ENCODE results near the gene CCNYL1. TPM values are rescaled to one million over a fixed set of nuclear protein-coding genes. Genes with fewer than 3 reads are reported as not detected.
"Not testable (repeated sequence)": the region's sequence is repeated elsewhere in the genome, so short reads cannot be mapped to it uniquely, and the experiment has no call there.

The CCNYL1 gene
- total RNA-seq, 6 experiments from 2014 or later: 7.1 to 11.9 (median 9.4) TPM

GRCh38 chr2:207734636-207735512 lies 23.4 kb downstream of the CCNYL1 start:
- intact Hi-C loops (cut with DNase I): loop anchor here in 1 of 2 donors (10.0 kb wide), 1 partner anchor 110 kb away; the partner anchor contains the start of gene METTL21A
- TF ChIP-seq, protein P1, sequence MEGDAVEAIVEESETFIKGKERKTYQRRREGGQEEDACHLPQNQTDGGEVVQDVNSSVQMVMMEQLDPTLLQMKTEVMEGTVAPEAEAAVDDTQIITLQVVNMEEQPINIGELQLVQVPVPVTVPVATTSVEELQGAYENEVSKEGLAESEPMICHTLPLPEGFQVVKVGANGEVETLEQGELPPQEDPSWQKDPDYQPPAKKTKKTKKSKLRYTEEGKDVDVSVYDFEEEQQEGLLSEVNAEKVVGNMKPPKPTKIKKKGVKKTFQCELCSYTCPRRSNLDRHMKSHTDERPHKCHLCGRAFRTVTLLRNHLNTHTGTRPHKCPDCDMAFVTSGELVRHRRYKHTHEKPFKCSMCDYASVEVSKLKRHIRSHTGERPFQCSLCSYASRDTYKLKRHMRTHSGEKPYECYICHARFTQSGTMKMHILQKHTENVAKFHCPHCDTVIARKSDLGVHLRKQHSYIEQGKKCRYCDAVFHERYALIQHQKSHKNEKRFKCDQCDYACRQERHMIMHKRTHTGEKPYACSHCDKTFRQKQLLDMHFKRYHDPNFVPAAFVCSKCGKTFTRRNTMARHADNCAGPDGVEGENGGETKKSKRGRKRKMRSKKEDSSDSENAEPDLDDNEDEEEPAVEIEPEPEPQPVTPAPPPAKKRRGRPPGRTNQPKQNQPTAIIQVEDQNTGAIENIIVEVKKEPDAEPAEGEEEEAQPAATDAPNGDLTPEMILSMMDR (IDR thresholded peaks at IDR 0.05): peak in 1 of 4 donors; percentile 5
- no peak for TF ChIP-seq POLR2A (IDR thresholded peaks at IDR 0.05)
- DNase-seq: peak in 1 of 3 donors; percentile 70
- Histone ChIP-seq H3K27ac (peak overlapping the region in 2 of 3 donors; percentile 43 to 78), H3K4me1 (peaks cover 0 to 25% (median 6%) of the 10 kb centered on the region in 4 donors), H3K36me3 (no peaks in the 10 kb centered on the region), H3K4me3 (peak overlapping the region in 2 of 3 donors; percentile 15 to 36), H3K27me3 (no peaks in the 10 kb centered on the region), H3K9me3 (no peaks in the 10 kb centered on the region)
- WGBS (ENCODE audit: insufficient coverage, low coverage, low lambda C conversion rate, missing lambda C conversion rate): 41% methylated on average over 4 of the region's 4 CpGs
- peak; percentile 85 to 92 (median 89) for ATAC-seq

- H3K36me3 ChIP-seq, H3K9me3 ChIP-seq, H3K27me3 ChIP-seq, ATAC-seq, H3K4me3 ChIP-seq, DNase-seq: not testable (repeated sequence)
- Histone ChIP-seq H3K27ac (peak overlapping the region in 2 of 3 donors; percentile 43 to 78), H3K4me1 (peaks cover 0 to 30% (median 6%) of the 10 kb centered on the region in 4 donors)
- 90% methylated on average over 6 of the region's 9 CpGs for WGBS (ENCODE audit: insufficient coverage, low coverage, low lambda C conversion rate, missing lambda C conversion rate)
- intact Hi-C loops (cut with DNase I): loop anchor here in 1 of 2 donors (10.0 kb wide), 1 partner anchor 111 kb away; the partner anchor contains the start of gene METTL21A
Observed at GRCh38 chr2:207735513-207735859, 24.0 kb downstream of the CCNYL1 start.

- no peak for ATAC-seq
- intact Hi-C loops (cut with DNase I): loop anchor here (10.0 kb wide), 1 partner anchor 291 kb away; no protein-coding TSS in a partner anchor
- DNase-seq: no peak
- H3K4me3 ChIP-seq: no peak overlapping the region
- H3K9me3 ChIP-seq: no peaks in the 10 kb centered on the region
- H3K27ac ChIP-seq: peak overlapping the region in 1 of 3 donors; percentile 85
- TF ChIP-seq POLR2A (IDR thresholded peaks at IDR 0.05): no peak
- TF ChIP-seq, protein P1 (IDR thresholded peaks at IDR 0.05): no peak
- H3K36me3 ChIP-seq: peaks cover 0 to 5% (median 0%) of the 10 kb centered on the region in 4 donors
- H3K4me1 ChIP-seq: peaks cover 0 to 32% (median 10%) of the 10 kb centered on the region in 4 donors
- H3K27me3 ChIP-seq: no peaks in the 10 kb centered on the region
Observed at GRCh38 chr2:207743514-207743913, 32.1 kb downstream of the CCNYL1 start.

DNA sequence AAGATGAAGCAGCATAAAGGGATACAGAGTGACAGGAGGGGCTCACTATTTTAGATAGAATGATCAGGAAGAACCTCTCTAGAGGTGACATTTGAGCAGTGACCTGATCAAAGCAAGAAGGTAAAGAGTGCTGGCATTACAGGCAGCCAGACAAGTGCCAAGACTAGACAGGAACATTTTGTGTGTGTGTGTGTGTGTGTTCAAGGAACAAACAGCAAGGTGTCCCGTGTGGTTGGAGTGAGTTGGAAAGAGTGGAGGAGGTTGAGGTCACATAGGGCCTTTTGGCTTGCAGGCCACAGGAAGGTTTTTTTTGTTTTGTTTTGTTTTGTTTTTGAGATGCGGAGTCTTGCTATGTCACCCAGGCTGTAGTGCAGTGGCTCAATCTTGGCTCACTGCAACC lies 32.6 kb downstream of the CCNYL1 start:
- Histone ChIP-seq H3K27ac (peak overlapping the region in 1 of 3 donors; percentile 85), H3K9me3 (no peaks in the 10 kb centered on the region), H3K4me3 (no peak overlapping the region), H3K36me3 (peaks cover 0 to 5% (median 0%) of the 10 kb centered on the region in 4 donors), H3K4me1 (peaks cover 0 to 32% (median 10%) of the 10 kb centered on the region in 4 donors), H3K27me3 (no peaks in the 10 kb centered on the region)
- DNase-seq: no peak
- TF ChIP-seq POLR2A (IDR thresholded peaks at IDR 0.05): no peak
- TF ChIP-seq, protein P1 (IDR thresholded peaks at IDR 0.05): no peak
- WGBS (ENCODE audit: insufficient coverage, low coverage, low lambda C conversion rate, missing lambda C conversion rate): 8% methylated on average over 1 of the region's 2 CpGs
- ATAC-seq: peak in 3 of 4 donors; percentile 47 to 68 (median 65)
- intact Hi-C loops (cut with DNase I): loop anchor here (10.0 kb wide), 1 partner anchor 291 kb away; no protein-coding TSS in a partner anchor

GRCh38 chr2:207744451-207744850 lies 33.0 kb downstream of the CCNYL1 start:
- H3K9me3 ChIP-seq: no peaks in the 10 kb centered on the region
- ATAC-seq (no peak), DNase-seq (no peak)
- intact Hi-C loops (cut with DNase I): loop anchor here (10.0 kb wide), 1 partner anchor 290 kb away; no protein-coding TSS in a partner anchor
- 87% methylated on average over 7 of the region's 11 CpGs for WGBS (ENCODE audit: insufficient coverage, low coverage, low lambda C conversion rate, missing lambda C conversion rate)
- TF ChIP-seq, protein P1 (IDR thresholded peaks at IDR 0.05): no peak
- TF ChIP-seq POLR2A (IDR thresholded peaks at IDR 0.05): no peak
- peaks cover 0 to 5% (median 0%) of the 10 kb centered on the region in 4 donors for H3K36me3 ChIP-seq
- peak overlapping the region in 2 of 3 donors; percentile 61 to 85 for H3K27ac ChIP-seq
- H3K27me3 ChIP-seq: no peaks in the 10 kb centered on the region
- H3K4me3 ChIP-seq: no peak overlapping the region
- peaks cover 0 to 32% (median 10%) of the 10 kb centered on the region in 4 donors for H3K4me1 ChIP-seq

All from right lobe of liver (tissue), 6 donors.